CD4-positive, alpha-beta T cell (primary cell): ENCODE measurements around the gene ANKS1B. TPM values are rescaled to one million over a fixed set of nuclear protein-coding genes. Genes with fewer than 3 reads are reported as not detected.

Experiments used
- ATAC-seq: fragments of 200-7000 bp; cut with Tn5 transposase; one replicate; pipeline ENCODE4 v1.10.0; 2022; ENCODE audit warnings: mild to moderate bottlenecking; ENCODE audit not compliant: poor library complexity
- CTCF ChIA-PET: fragments of 350-600 bp; sonication (Branson Sonifier 250); formaldehyde crosslinking; loops from one replicate; lab custom pipeline; 2021; ENCODE audit warnings: antibody characterized with exemption, inconsistent platforms; lab: Charles Lee
- POLR2A ChIA-PET: fragments of 350-600 bp; sonication (Branson Sonifier 250); formaldehyde crosslinking; loops from one replicate; lab custom pipeline; 2021; ENCODE audit warnings: antibody characterized with exemption, inconsistent platforms; lab: Charles Lee
- DNase-seq, 14 experiments: peaks; one replicate each; pipeline ENCODE4 v3.0.0-alpha.2; 2013 to 2020; ENCODE audit warnings: mixed read lengths in 2 of 14
- H3K27ac ChIP-seq, 2 donors: one replicate each; pipeline versions ENCODE4 v1.5.1 to v1.7.0; 2013; ENCODE audit warnings: low read length in 2 of 2, low read depth in 1 of 2, mild to moderate bottlenecking in 1 of 2
- H3K27me3 ChIP-seq, 2 experiments: 1 replicate in 1 of 2; 2 replicates in 1 of 2; pipeline versions ENCODE4 v1.6.1 to v1.7.0; 2013; ENCODE audit warnings: low read length in 2 of 2, control low read depth in 1 of 2, mild to moderate bottlenecking in 1 of 2, moderate library complexity in 1 of 2; ENCODE audit not compliant: insufficient read depth in 2 of 2, control insufficient read depth in 1 of 2
- H3K36me3 ChIP-seq: one replicate; pipeline ENCODE4 v1.6.1; 2013; ENCODE audit warnings: low read length, control low read depth; ENCODE audit not compliant: insufficient read depth
- H3K4me1 ChIP-seq: one replicate; pipeline ENCODE4 v1.6.1; 2013; ENCODE audit warnings: low read length, control low read depth; ENCODE audit not compliant: insufficient read depth
- H3K4me3 ChIP-seq: one replicate; pipeline ENCODE4 v1.5.1; 2013; ENCODE audit warnings: mild to moderate bottlenecking, low read length, moderate library complexity
- H3K9me3 ChIP-seq, 2 experiments: 1 replicate in 1 of 2; 2 replicates in 1 of 2; pipeline versions ENCODE4 v1.6.1 to v1.7.0; 2013; ENCODE audit warnings: low read length in 2 of 2, mild to moderate bottlenecking in 2 of 2, control low read depth in 1 of 2, moderate library complexity in 1 of 2; ENCODE audit not compliant: control insufficient read depth in 1 of 2, insufficient read depth in 1 of 2
- H3K27ac Mint-ChIP-seq: one replicate; pipeline ENCODE4 v1.8.0; 2020; ENCODE audit warnings: mixed read lengths
- H3K27me3 Mint-ChIP-seq: one replicate; pipeline ENCODE4 v1.8.0; 2021; ENCODE audit warnings: mixed read lengths
- H3K36me3 Mint-ChIP-seq: one replicate; pipeline ENCODE4 v1.8.0; 2021; ENCODE audit warnings: low read depth, mixed read lengths
- H3K4me1 Mint-ChIP-seq: one replicate; pipeline ENCODE4 v1.8.0; 2021; ENCODE audit warnings: low read depth, mixed read lengths
- H3K4me3 Mint-ChIP-seq: one replicate; pipeline ENCODE4 v1.8.0; 2020; ENCODE audit warnings: mild to moderate bottlenecking, mixed read lengths
- H3K9me3 Mint-ChIP-seq: one replicate; pipeline ENCODE4 v1.8.0; 2020; ENCODE audit warnings: mixed read lengths
- intact Hi-C, 2 experiments: fragments of 100-400 bp; cut with DNase I in 1 of 2; cut with micrococcal nuclease in 1 of 2; formaldehyde crosslinking; loops; one replicate each; pipeline versions ENCODE4 v1.15.1 to v1.9.0; 2023 to 2025; cut with DNase I, micrococcal nuclease
- total RNA-seq, 174 experiments: library from RNA in 2 of 174; stranded (reverse) in 2 of 174; gene quantifications; one replicate each; pipeline ENCODE4 v1.2.3 and lab custom pipeline; 2021 to 2026
- TF ChIP-seq, protein P1 (sequence below): fragments of 200-600 bp; IDR thresholded peaks from one replicate; pipeline ENCODE4 v1.8.0; 2022; ENCODE audit warnings: antibody characterized with exemption, mild to moderate bottlenecking

Gene ANKS1B
- total RNA-seq, 2 experiments from 2014 or later = 0.16 to 1.1 TPM

DNA sequence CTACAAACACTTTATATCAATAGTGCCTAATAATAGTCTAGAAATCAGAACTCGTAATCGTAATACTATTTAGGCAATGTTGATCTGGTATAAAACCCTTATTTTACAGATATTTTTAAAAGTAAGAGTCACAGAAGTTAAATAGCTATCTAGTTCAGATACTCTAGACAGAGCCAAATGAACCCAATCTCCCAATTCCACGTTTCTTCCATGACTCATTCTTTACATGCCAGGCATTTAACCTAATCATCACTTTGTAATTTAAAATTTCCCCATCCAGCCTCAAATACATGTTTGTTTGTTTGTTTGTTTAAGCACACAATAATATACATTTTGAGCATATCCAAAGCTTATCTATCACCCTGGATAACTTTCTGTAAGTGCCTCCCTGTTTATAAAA lies 373.6 kb downstream of the ANKS1B start:
- Mint-ChIP-seq H3K4me1 (no peaks in the 10 kb centered on the region), H3K36me3 (no peaks in the 10 kb centered on the region), H3K9me3 (peaks cover 7% of the 10 kb centered on the region), H3K4me3 (no peak overlapping the region), H3K27me3 (no peaks in the 10 kb centered on the region), H3K27ac (no peak overlapping the region)
- Histone ChIP-seq H3K27me3 (no peaks in the 10 kb centered on the region), H3K4me1 (no peaks in the 10 kb centered on the region), H3K27ac (no peak overlapping the region), H3K36me3 (no peaks in the 10 kb centered on the region), H3K9me3 (no peaks in the 10 kb centered on the region), H3K4me3 (no peak overlapping the region)
- POLR2A ChIA-PET = no interaction called here
- TF ChIP-seq, protein P1, sequence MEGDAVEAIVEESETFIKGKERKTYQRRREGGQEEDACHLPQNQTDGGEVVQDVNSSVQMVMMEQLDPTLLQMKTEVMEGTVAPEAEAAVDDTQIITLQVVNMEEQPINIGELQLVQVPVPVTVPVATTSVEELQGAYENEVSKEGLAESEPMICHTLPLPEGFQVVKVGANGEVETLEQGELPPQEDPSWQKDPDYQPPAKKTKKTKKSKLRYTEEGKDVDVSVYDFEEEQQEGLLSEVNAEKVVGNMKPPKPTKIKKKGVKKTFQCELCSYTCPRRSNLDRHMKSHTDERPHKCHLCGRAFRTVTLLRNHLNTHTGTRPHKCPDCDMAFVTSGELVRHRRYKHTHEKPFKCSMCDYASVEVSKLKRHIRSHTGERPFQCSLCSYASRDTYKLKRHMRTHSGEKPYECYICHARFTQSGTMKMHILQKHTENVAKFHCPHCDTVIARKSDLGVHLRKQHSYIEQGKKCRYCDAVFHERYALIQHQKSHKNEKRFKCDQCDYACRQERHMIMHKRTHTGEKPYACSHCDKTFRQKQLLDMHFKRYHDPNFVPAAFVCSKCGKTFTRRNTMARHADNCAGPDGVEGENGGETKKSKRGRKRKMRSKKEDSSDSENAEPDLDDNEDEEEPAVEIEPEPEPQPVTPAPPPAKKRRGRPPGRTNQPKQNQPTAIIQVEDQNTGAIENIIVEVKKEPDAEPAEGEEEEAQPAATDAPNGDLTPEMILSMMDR = no peak
- DNase-seq (no peak), ATAC-seq (no peak)
- CTCF ChIA-PET = no interaction called here
- intact Hi-C loops = no loop called here

GRCh38 chr12:99609455-99610181 lies 375.1 kb downstream of the ANKS1B start:
- Mint-ChIP-seq H3K27me3 (no peaks in the 10 kb centered on the region), H3K36me3 (no peaks in the 10 kb centered on the region), H3K4me1 (no peaks in the 10 kb centered on the region), H3K9me3 (peaks cover 7% of the 10 kb centered on the region), H3K4me3 (no peak overlapping the region), H3K27ac (no peak overlapping the region)
- DNase-seq = no peak
- intact Hi-C loops = no loop called here
- no peaks in the 10 kb centered on the region for H3K36me3 ChIP-seq
- ATAC-seq = no peak
- TF ChIP-seq, protein P1 = no peak
- ChIA-PET CTCF (no interaction called here), POLR2A (no interaction called here)
- no peaks in the 10 kb centered on the region for H3K9me3 ChIP-seq
- H3K27ac ChIP-seq = no peak overlapping the region
- H3K27me3 ChIP-seq = no peaks in the 10 kb centered on the region
- no peaks in the 10 kb centered on the region for H3K4me1 ChIP-seq
- H3K4me3 ChIP-seq = no peak overlapping the region

- H3K36me3 Mint-ChIP-seq = no peaks in the 10 kb centered on the region
- no peaks in the 10 kb centered on the region for H3K36me3 ChIP-seq
- H3K27ac Mint-ChIP-seq = no peak overlapping the region
- TF ChIP-seq, protein P1 = no peak
- intact Hi-C loops = no loop called here
- no peaks in the 10 kb centered on the region for H3K4me1 Mint-ChIP-seq
- CTCF ChIA-PET = no interaction called here
- no peak overlapping the region for H3K27ac ChIP-seq
- no peaks in the 10 kb centered on the region for H3K9me3 Mint-ChIP-seq
- H3K27me3 Mint-ChIP-seq = no peaks in the 10 kb centered on the region
- no peak overlapping the region for H3K4me3 Mint-ChIP-seq
- no peaks in the 10 kb centered on the region for H3K27me3 ChIP-seq
- POLR2A ChIA-PET = no interaction called here
- no peaks in the 10 kb centered on the region for H3K4me1 ChIP-seq
- H3K4me3 ChIP-seq = no peak overlapping the region
- ATAC-seq (no peak), DNase-seq (no peak)
- H3K9me3 ChIP-seq = no peaks in the 10 kb centered on the region
These were observed 384.3 kb downstream of the ANKS1B start for GRCh38 chr12:99600388-99600787.
